Umbilical cord (tissue), 2 donors: ENCODE measurements around the gene SMARCD1. TPM values are rescaled to one million over a fixed set of nuclear protein-coding genes. Genes with fewer than 3 reads are reported as not detected.
"Not testable (repeated sequence)": the region's sequence is repeated elsewhere in the genome, so short reads cannot be mapped to it uniquely, and the experiment has no call there.

Experiments used
- DNase-seq: peaks from one replicate; pipeline ENCODE4 v3.0.0-alpha.2; 2015; ENCODE audit warnings: low spot score
- total RNA-seq: library from RNA; depleted of rRNA; stranded (reverse); fragments of >200 nt; gene quantifications from one replicate; pipeline ENCODE4 v1.2.3, GENCODE V29; 2014; ENCODE audit warnings: low replicate concordance; ENCODE audit not compliant: insufficient read depth

Gene SMARCD1
- total RNA-seq, 1 donor from 2014 or later: 33.0 TPM

DNA sequence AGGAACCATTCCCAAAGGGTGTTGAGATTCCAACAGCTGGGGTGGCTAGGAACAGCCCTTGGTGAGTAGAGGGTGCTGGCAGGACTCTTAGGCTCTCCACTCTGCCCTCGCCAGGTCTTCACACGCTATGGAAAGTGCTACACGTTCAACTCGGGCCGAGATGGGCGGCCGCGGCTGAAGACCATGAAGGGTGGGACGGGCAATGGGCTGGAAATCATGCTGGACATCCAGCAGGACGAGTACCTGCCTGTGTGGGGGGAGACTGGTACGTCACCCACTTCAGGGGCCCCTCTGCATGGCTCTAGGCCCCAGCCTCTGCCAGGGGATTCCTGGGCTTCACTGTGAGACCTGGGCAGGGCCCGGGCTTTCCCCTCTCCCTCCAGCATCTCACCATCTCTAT, 8.0 kb upstream of the SMARCD1 start:
- no peak for DNase-seq

DNA sequence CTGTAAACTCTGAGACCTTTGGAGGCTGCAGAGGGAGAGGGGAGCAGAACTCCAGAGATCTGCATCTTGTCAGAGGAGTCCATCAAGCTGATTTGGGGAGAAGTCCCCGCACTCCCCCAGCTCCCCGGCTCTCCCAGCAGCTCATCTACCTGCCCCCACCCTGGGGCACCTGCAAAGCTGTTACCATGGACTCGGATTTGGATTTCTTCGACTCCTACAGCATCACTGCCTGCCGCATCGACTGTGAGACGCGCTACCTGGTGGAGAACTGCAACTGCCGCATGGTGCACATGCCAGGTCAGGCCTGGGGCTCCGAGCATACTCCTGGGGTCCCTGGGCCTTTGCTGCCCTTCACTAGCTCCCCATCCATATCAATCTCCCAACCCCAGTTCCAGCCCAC, 6.9 kb upstream of the SMARCD1 start:
- no peak for DNase-seq

DNA sequence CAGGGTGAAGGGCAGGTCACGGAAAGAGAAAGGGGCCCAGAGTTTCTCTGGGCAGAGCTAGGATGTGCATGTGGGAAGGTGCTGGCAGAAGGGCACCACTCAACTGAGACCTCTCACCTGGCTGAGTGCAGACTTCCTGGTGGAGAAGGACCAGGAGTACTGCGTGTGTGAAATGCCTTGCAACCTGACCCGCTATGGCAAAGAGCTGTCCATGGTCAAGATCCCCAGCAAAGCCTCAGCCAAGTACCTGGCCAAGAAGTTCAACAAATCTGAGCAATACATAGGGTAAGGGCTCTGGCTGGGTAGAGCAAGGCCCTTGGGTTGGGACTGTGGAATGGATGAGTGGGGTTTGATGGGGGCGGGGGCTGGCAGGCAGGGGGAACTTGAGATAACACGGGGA, 5.4 kb upstream of the SMARCD1 start:
- no peak for DNase-seq

DNA sequence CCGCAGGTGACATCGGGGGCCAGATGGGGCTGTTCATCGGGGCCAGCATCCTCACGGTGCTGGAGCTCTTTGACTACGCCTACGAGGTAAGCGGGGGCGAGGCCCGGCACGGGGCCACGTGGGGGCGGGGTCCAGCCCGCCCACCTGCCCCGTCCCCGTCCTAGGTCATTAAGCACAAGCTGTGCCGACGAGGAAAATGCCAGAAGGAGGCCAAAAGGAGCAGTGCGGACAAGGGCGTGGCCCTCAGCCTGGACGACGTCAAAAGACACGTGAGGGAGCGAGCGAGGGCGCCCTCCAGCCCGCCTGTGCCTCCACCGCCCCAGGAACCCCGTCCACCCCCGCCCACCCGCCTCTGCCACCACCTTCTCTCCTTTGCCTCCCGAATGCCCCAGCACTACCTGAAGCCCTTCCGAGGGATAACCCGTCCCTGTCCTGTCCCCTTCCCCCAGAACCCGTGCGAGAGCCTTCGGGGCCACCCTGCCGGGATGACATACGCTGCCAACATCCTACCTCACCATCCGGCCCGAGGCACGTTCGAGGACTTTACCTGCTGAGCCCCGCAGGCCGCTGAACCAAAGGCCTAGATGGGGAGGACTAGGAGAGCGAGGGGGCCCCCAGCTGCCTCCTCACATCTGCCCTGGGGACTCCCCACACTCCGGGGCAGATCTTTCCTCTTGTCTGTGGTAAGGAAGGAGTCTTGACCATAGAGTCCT, 3.9 kb upstream of the SMARCD1 start:
- DNase-seq: no peak

DNA sequence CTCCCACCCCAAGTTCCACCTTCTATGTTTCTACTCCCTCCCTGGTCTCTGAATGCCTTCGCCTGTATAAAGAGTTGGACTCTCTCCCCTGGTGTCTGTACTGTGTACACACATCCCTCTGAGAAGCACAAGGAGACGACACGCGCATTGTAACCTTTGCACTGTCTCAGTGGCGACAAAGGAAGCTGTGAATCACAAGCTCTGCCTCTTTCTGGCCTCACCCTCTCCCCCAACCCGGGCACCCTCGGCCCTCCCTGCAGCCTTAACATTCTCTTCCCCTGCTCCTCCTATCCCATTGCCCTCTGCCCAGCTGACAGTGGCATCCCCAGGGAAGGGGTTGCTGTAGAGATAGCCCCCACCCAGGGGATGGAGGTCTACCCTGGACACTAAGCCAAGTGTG, 2.5 kb upstream of the SMARCD1 start:
- DNase-seq: no peak

DNA sequence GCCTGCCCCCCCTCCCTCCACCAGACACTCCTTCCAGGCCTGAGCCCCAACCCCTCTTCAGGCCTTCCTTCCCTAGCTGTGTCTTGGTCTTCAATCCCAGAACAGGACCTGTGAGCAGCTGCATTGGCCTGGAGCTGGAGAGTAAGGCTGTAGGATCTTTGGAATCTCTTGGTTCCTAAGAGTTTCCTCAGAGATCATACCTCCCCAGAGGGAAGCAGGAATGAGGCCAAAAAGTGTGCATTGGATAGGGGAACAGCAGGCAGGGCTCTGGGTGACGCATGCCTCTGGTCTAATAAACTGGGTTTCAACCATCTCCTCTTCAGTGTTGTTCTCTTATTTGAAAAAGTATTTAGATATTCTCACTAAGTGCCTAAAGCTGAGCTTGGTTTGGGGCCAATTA, 1.8 kb upstream of the SMARCD1 start:
- no peak for DNase-seq

DNA sequence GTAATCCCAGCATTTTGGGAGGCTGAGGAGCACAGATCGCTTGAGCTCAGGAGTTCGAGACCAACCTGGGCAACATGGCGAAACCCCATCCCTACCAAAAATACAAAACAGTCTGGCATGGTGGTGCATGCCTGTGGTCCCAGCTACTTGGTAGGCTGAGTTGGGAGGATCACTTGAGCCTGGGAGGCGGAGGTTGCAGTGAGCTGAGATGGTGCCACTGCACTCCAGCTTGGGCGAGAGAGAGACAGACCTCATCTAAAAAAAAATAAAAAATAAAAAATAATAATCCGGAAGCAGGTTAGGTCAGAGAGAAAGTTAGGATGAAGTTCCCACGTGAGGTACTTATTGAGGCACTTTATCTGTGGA, 750 bp upstream of the SMARCD1 start:
- not testable (repeated sequence) for DNase-seq

DNA sequence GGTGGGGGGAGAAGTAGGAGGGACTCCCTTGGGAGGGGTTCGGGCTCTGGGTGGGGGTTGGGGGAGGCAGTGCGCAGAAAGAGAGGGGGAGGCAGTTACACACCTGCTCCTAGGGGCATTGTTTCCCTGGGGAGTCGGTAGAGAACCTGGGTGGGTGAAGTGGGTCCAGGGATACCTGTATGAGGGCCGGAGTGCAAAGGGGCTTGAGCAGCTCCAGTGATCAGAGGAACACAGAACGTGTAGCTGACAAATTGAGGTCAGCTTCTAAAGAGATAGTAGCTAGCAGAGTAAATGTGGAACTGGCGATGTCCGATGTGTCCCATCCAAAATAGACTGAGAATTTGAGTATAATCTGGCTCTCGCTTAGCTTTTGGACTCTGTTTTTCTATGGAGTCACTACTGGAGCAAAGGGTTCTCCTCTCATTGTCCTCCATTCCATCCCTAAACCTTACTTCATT, 502 bp downstream of the SMARCD1 start:
- no peak for DNase-seq

DNA sequence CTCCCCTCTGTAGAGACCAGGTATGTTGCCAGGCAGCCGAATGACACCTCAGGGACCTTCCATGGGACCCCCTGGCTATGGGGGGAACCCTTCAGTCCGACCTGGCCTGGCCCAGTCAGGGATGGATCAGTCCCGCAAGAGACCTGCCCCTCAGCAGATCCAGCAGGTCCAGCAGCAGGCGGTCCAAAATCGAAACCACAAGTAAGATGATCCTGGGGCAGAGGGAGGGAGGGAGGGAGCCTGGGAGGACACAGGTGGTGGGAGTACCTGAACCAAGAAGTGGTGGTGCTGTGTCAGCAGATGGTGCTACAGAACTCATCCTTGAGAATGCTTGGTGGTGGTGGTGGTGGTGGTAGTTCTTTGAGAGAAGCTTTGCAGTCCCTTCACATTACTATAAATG, 1.0 kb downstream of the SMARCD1 start:
- no peak for DNase-seq

DNA sequence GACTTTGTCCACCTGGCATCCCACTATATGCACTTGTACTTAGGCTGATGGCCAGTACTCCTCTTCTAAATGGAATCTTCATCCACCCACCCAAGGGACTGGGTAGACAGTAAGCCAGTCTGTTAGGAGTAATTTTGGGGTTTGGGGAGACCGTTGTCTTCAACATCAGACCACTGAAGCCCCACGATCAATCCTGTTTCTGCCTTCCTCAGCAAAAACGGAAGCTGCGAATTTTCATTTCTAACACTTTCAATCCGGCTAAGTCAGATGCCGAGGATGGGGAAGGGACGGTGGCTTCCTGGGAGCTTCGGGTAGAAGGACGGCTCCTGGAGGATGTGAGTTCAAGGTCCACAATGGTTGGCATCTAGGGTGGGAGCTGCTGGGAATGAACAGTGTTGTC, 2.0 kb downstream of the SMARCD1 start:
- no peak for DNase-seq

DNA sequence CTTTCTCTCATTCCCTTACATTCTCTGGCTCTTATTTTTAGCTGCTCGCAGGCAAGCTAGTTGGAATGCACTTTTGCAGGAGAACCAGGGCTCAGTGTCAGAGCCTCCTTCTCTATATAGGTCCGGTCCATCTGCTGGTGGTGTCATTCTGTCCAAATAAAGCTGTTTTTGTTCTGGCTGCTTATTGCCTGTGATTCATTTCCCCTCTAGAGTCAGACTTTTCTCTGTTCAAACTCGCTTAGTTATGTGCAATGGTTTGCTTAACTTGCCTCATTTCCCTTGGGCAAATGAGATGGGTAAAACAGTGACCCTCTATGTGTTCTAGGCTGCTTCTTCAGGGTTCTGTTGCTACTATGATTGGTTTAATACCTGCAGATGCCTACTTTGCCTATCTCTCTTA, 2.9 kb downstream of the SMARCD1 start:
- no peak for DNase-seq

DNA sequence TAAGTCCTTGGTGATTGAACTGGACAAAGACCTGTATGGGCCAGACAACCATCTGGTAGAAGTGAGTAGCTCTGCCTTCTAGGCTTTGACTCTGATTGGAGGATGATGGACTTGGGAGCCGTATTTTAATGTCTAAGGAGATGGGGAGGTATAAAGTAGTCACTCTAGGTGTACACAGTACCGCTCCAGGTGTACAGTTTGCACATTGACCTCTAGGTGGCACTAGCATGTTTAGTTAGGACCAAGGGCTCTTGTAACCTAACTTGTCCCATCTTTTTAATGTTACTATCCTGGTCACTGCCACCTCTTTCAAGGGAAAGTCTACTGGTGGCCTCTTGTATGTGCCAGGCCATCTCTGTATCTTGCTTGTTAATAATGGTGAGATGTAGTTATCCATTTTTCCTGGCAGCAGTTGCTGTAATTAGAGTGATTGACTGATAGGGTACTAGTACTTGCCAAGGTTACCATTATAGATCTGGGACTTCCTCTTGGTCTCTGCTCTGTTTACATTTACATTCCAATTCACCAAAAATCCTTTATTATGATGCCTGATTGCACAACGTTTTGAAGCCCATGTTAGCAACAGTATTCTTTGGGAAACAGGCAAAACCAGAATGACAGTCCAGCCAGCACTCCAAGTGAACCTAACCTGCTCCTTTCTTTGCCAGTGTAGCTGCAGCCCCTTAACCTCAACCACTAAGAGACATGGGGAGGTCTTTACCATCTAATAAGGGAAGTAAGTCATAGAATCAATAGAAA, 3.6 kb downstream of the SMARCD1 start:
- DNase-seq: peak; percentile 39

DNA sequence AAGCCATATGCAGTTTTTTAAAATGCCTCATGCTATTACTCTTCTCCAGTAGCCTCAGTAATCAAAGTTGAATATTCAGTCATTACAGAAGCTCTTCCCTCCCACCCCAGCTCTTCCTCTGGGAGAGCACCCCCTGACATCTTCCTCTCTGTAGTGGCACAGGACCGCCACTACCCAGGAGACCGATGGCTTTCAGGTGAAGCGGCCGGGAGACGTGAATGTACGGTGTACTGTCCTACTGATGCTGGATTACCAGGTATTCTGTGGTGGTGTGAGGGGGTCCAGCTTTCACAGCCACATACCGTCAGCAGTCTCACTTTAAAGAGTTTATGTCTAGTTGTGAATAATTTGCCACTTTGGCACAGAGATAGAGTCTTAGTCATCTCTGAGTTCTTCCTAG, 4.6 kb downstream of the SMARCD1 start:
- DNase-seq: no peak

DNA sequence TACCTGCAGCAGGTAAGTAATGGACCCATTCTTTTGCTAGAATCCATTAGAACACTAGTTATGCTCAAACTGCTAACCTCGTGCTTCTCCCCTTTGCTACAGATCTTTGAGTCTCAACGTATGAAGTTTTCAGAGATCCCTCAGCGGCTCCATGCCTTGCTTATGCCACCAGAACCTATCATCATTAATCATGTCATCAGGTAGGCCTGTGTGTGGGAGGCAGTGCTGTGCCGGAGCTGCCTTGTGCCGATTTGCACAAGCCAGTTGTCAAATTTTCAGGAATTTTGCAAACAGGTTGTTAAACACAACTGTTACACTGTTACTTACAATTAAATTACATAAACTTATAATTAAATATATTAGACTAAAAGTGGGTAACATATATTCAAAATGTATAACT, 5.2 kb downstream of the SMARCD1 start:
- no peak for DNase-seq

DNA sequence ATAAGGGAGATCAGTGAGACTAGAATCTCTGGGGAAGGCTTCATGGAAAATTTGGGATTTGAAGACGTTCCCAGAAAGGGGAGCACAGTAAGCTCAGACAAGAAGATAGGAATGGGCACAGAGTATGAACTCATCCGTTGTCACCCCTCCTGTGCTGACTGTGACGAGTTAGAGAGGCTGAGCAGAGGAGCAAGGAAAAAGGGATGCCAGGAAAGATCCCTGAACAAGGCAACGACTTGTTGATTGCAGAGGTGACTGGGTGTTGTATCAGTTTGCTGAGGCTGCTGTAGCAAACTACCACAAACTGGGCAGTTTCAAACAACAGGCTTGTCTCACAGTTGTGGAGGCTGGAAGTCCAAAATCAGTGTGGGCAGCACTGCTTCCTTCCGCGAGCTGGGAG, 12.8 kb downstream of the SMARCD1 start:
- no peak for DNase-seq

DNA sequence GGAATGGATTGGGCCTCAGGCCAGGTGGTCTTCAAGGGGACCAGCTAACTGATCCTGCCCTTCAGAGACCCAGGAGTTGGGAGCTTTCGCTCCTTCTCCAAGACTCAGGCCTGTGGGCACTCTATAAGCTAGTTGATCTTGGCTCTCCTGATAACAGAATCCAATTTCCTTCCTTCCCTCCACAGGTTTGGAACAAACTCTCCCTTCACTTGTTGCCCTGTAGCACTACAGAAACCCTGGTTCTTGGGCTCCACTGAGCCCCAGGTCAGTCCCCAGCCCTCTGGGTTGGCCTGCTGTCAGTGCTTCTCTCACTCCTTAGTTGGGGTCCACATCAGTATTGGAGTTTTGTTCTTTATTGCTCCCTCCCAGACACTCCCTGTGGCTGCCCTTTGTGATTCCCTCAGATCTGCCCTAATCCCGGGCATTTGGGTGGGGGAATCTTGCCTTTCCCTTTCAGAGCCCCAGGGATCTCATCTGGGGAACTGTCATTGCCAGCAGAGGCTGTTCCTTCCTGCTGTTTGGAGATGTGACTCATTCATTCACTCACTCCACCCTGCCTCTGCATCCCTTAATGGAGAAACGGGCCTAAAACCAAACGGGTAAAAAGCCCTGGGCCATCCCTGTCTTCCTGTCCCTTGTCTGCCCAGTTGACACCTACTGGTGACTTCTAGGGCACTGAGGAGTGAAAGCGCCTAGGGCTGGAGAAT, 14.3 kb downstream of the SMARCD1 start:
- peak; percentile 54 for DNase-seq

DNA sequence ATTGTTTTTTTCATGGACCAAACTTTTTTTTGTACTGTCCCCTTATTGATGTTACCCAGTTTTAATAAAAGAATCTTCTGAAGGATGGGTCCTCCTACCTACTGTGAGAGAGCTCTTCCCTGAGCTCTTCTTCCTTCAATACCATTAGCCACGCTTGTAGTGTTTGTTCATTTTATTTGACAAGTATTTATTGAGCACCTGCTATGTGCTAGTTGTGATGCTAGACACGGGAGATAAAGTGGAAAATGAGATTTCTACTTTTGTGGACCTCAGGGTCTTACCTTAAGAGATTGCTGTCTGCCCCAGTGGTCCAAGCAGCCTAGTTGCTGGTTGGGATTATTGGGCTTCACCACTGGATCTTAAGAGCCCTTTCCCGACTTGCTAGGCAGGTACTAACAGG, 15.4 kb downstream of the SMARCD1 start:
- DNase-seq: no peak

DNA sequence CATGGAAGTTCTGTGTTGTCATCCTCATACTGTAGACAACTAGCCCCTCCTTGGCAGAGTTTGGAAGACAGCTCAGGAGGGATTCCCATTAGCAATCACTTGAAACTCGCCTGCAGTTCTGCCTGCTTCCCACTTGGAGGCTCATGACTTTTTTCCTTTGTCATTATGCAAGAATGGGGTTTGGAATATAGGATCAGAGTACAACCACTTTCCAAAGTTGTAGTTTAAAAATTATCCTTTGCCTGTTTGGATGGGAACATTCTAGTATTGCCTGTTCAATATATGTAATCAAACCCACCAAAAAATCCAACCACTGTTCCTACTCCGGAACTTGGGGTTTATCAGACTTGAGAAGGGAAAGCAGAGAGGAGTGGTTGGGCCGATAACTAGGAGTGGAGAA, 16.5 kb downstream of the SMARCD1 start:
- peak; percentile 37 for DNase-seq

DNA sequence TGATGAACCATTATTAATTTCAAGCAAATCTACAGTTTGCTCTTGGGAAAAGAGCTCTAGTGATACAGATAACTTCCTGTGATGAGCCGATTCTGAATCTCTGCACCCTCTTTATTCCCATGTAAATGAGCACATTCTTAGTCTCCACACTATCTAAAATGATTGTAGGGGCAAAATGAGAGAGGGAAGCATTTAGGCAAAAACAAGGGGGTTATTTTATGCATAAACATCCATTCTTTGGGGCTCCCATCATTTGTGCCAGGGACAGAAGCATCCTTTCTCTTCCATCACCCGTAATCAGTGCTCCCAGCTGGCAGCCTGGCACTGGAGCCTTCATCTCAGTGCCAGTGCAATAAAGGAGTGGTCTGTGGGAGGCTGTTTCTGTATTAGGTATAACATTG, 17.0 kb downstream of the SMARCD1 start:
- no peak for DNase-seq

DNA sequence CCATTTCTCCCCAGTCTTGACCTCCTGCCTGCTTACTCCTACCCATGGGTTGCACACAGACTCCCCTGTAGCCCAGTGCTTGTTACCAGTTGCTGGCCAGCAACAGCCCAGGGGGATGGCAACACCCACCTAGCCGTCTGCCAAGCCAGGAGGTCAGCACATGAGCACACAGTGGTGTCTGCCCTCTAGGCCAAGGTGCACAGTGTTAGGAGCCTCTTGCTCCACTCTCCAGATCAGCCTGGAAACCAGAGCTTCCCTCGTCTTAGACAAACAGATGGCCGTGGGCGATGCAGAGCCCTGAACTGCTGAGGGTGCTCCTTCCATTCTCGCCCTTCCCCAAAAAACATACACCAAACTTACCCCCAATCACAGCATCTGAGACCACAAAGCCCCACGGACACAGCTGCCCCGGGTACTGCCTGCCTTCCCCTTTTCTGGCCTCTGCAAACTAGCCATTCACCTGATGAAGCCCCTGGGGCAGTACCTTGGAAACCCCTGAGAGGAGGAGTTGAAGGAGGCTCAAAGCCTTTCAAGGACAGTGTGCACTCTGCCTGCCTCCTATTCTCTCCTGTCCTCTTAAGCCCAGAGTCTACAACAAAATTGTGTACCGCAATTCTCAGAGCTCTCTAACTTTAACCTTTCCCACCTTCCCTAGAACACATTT, 17.6 kb downstream of the SMARCD1 start:
- no peak for DNase-seq

DNA sequence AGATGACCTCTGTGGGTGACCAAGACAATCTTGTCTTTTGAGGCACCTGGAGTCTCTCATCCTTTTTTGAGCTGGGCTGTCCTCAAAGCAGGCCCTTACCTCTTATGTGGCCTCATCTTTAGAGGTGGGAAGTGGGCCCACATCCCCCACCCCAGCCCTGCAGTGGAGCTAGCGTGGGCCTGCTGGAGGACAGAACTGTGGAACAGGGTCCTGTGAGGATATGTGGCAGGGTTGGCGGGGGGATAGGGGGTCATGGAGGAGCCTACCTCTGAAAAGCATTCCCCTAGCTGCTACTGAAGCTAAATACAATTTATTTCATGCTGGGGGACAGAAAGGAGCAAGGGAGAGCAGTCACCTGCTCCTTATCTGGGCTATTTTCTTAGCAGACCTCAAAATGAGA, 18.2 kb downstream of the SMARCD1 start:
- DNase-seq: no peak

DNA sequence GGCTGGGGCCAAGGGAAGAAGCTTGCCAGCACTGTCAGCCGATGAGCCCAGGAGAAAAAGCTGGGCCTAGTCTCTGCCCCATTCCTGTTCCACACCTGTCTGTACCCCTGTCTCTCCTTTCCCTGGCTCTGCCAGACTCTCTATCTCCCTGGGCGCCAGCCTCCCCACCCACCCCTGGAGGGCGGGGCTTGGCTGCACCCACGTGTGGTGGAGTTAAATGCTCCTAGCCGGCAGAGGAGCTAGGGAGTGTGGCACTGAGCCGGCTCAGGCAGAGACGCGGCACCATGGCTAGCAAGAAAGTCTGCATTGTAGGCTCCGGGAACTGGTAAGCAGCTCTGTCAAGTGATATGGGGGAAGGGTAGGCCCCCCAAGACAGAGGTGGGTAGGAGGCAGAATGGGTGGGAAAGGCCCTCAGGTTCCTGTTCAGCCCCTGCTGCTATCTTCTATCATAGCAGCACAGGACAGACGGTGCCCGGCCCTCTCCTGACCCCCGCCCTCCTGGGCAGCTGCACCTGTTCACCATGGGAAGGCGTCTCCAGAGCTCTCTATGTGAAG, 18.7 kb downstream of the SMARCD1 start, which contains the start of gene GPD1:
TSS of gene GPD1 (plus strand) at position 242 of the 555 bp plus-strand sequence. CDS start at position 285, 43 bp downstream.
- peak; percentile 36 for DNase-seq
